ENCODE data around the gene APOBEC3G.

Gene APOBEC3G

GRCh38 chr22:39095971-39096370, 18.9 kb downstream of the APOBEC3G start:
- H3K9me3 ChIP-seq (ENCODE audit: control insufficient read depth, low read length): no peaks in the 10 kb centered on the region
- H3K4me2 ChIP-seq (ENCODE audit: low read length): no peak overlapping the region
- H2AFZ ChIP-seq: no peak overlapping the region
- no peaks in the 10 kb centered on the region for H3K27me3 ChIP-seq (ENCODE audit: control insufficient read depth, insufficient read depth, low read length)
- H3K27ac ChIP-seq: no peak overlapping the region
- H3K4me1 ChIP-seq: peaks cover 3% of the 10 kb centered on the region
- no peaks in the 10 kb centered on the region for H3K79me2 ChIP-seq
- H3K36me3 ChIP-seq (ENCODE audit: control insufficient read depth, insufficient read depth, low read length): no peaks in the 10 kb centered on the region
- H3K9ac ChIP-seq: no peak overlapping the region
- no peak overlapping the region for H3K4me3 ChIP-seq (ENCODE audit: low read depth, low read length)
- no peak for TF ChIP-seq CTCF (IDR thresholded peaks at IDR 0.05)

DNA sequence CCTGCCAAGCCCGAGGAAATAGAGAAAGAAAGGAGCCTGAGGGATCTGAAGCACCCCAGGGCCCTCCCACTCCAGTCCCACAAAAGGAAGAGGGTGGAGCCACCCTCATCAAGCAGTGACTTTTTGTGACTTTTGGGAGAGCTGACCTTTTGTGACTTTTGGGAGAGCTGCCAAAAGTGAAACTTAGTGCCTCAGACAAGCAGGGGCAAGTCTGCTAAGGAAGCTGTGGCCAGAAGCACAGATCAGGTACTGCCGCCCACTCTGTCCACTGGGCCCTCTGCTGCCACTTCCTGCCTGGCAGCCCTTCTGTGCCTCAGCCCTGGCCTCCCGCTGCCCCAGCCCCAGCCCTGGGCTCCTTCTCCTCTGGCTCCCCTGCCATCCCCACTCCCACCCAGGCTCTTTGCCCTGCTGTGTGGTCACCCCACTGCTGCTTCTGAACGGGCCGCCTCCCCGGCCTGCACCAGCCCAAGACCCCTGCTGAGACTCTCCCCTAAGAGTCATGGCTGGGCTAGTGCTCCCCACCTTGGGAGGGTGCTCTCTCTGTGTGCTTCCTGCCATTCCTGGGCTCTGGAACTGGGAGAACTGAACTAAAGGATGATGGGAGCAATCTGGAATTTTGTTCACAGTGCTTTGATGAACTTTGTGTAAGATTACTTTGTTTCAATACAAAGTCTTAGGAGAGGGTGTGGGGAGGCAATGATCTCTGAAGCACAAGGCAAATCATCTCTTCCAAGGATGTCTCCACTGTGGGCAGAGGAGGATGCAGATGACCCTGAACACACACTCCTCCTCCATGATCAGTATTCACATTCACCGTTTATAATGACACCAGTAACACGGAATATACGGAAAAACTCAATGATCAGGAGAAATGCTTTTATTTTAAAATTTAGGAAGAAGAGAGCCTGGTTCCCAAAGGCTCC, 20.3 kb downstream of the APOBEC3G start, which contains the start of gene APOBEC3H:
Gene APOBEC3H, plus strand, starts transcription at position 147 of the 923 bp plus-strand sequence. CDS start 3,035 bp downstream, outside the sequence.
- Histone ChIP-seq H3K79me2 (no peaks in the 10 kb centered on the region), H3K9ac (no peak within 1 kb of the TSS), H3K4me3 (ENCODE audit: low read depth, low read length) (no peak within 1 kb of the TSS), H3K4me1 (peaks cover 3% of the 10 kb centered on the region), H3K4me2 (ENCODE audit: low read length) (no peak within 1 kb of the TSS), H2AFZ (no peak within 1 kb of the TSS), H3K9me3 (ENCODE audit: control insufficient read depth, low read length) (no peaks in the 10 kb centered on the region), H3K27me3 (ENCODE audit: control insufficient read depth, insufficient read depth, low read length) (no peaks in the 10 kb centered on the region), H3K36me3 (ENCODE audit: control insufficient read depth, insufficient read depth, low read length) (no peaks in the 10 kb centered on the region), H3K27ac (no peak within 1 kb of the TSS)
- no peak for TF ChIP-seq CTCF (IDR thresholded peaks at IDR 0.05)

- no peaks in the 10 kb centered on the region for H3K9me3 ChIP-seq (ENCODE audit: control insufficient read depth, low read length)
- H3K36me3 ChIP-seq (ENCODE audit: control insufficient read depth, insufficient read depth, low read length): no peaks in the 10 kb centered on the region
- H3K27me3 ChIP-seq (ENCODE audit: control insufficient read depth, insufficient read depth, low read length): no peaks in the 10 kb centered on the region
- H3K27ac ChIP-seq: no peak overlapping the region
- no peak overlapping the region for H3K4me2 ChIP-seq (ENCODE audit: low read length)
- H2AFZ ChIP-seq: no peak overlapping the region
- H3K79me2 ChIP-seq: no peaks in the 10 kb centered on the region
- H3K4me1 ChIP-seq: peaks cover 3% of the 10 kb centered on the region
- TF ChIP-seq CTCF (IDR thresholded peaks at IDR 0.05): no peak
- no peak overlapping the region for H3K9ac ChIP-seq
- no peak overlapping the region for H3K4me3 ChIP-seq (ENCODE audit: low read depth, low read length)
Measured at GRCh38 chr22:39098026-39098425, 21.0 kb downstream of the APOBEC3G start.

DNA sequence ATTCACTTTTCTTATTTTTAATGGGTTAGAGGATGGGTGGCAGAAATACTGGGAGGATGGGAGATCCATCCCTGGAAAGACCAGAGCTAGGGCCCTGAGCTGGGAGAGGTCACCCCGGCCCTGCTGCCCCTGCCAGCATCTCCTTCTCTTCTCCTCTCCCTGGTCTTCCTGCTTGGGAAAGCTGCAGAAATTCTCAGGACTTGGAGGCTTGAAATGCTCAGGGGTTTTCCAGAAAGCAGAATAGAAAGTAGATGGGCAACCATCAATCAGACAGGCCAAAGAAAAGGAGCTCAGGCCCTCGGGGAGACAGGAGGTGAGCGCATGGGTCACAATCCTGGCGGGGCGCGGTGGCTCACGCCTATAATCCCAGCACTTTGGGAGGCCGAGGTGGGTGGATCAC, 21.5 kb downstream of the APOBEC3G start:
- no peak overlapping the region for H3K4me2 ChIP-seq (ENCODE audit: low read length)
- H2AFZ ChIP-seq: no peak overlapping the region
- H3K9ac ChIP-seq: no peak overlapping the region
- no peak overlapping the region for H3K27ac ChIP-seq
- peaks cover 3% of the 10 kb centered on the region for H3K4me1 ChIP-seq
- H3K79me2 ChIP-seq: no peaks in the 10 kb centered on the region
- H3K27me3 ChIP-seq (ENCODE audit: control insufficient read depth, insufficient read depth, low read length): no peaks in the 10 kb centered on the region
- no peaks in the 10 kb centered on the region for H3K36me3 ChIP-seq (ENCODE audit: control insufficient read depth, insufficient read depth, low read length)
- no peak for TF ChIP-seq CTCF (IDR thresholded peaks at IDR 0.05)
- H3K4me3 ChIP-seq (ENCODE audit: low read depth, low read length): no peak overlapping the region
- H3K9me3 ChIP-seq (ENCODE audit: control insufficient read depth, low read length): no peaks in the 10 kb centered on the region
